Anterior cingulate cortex (tissue), 58 donors: ENCODE data around the gene SRSF1.
A peak's percentile ranks its signal among the peaks of the same experiment; 100 is the strongest.
"Not testable (repeated sequence)": the region's sequence is repeated elsewhere in the genome, so short reads cannot be mapped to it uniquely, and the experiment has no call there.

ENCODE experiments used
- DNase-seq, 58 donors: peaks; one replicate each; lab custom pipeline; 2025; lab: John Stamatoyannopoulos, UW

The SRSF1 gene

GRCh38 chr17:57971572-57971971 lies 35.5 kb downstream of the SRSF1 start:
- no peak for DNase-seq

- DNase-seq = no peak
Measured at GRCh38 chr17:57970710-57971109, 36.3 kb downstream of the SRSF1 start.

GRCh38 chr17:57968456-57968855 lies 38.6 kb downstream of the SRSF1 start:
- no peak for DNase-seq

GRCh38 chr17:57966875-57967274 lies 40.2 kb downstream of the SRSF1 start:
- DNase-seq = no peak

- DNase-seq = no peak
Measured at GRCh38 chr17:57966246-57966645, 40.8 kb downstream of the SRSF1 start.

GRCh38 chr17:57965521-57966160 lies 41.4 kb downstream of the SRSF1 start:
- no peak for DNase-seq

- no peak for DNase-seq
Measured at GRCh38 chr17:57963149-57963511, 43.9 kb downstream of the SRSF1 start.

- no peak for DNase-seq
Measured at GRCh38 chr17:57962279-57963148, 44.5 kb downstream of the SRSF1 start.

GRCh38 chr17:57959929-57960328 lies 47.1 kb downstream of the SRSF1 start:
- DNase-seq = no peak

GRCh38 chr17:57958391-57958790 lies 48.7 kb downstream of the SRSF1 start:
- not testable (repeated sequence) for DNase-seq

GRCh38 chr17:57957886-57958285 lies 49.2 kb downstream of the SRSF1 start:
- DNase-seq = no peak

GRCh38 chr17:57957120-57957850 lies 49.8 kb downstream of the SRSF1 start:
- DNase-seq = no peak

GRCh38 chr17:57956291-57957119 lies 50.5 kb downstream of the SRSF1 start:
- no peak for DNase-seq

GRCh38 chr17:57955183-57955931 lies 51.7 kb downstream of the SRSF1 start, which contains the start of gene CUEDC1:
CUEDC1 (minus strand) TSS chr17:57955412; CDS start chr17:57885564, 69,848 bp downstream.
- peak in 52 of 58 donors; percentile 19 to 82 (median 66) for DNase-seq

GRCh38 chr17:57954397-57955182 lies 52.5 kb downstream of the SRSF1 start:
- peak in 42 of 58 donors; percentile 18 to 72 (median 42) for DNase-seq

GRCh38 chr17:57953705-57954396 lies 53.2 kb downstream of the SRSF1 start:
- DNase-seq = no peak
